Adrenal gland (tissue), 12 donors: ENCODE data around the gene ERVK3-1. TPM values are rescaled to one million over a fixed set of nuclear protein-coding genes. Genes with fewer than 3 reads are reported as not detected.
A peak's percentile ranks its signal among the peaks of the same experiment; 100 is the strongest.

Source experiments
- DNase-seq, 7 donors: peaks; one replicate each; pipeline ENCODE4 v3.0.0-alpha.2; 2019 to 2020
- H3K27ac ChIP-seq, 5 donors: fragments of 200-600 bp; sonication (generic) in 4 of 5; 1 replicate in 3 of 5; 2 replicates in 2 of 5; pipeline versions ENCODE4 v1.5.1 to v1.8.0; 2016 to 2020; ENCODE audit warnings: mild to moderate bottlenecking in 1 of 5
- H3K27me3 ChIP-seq: fragments of 200-600 bp; 2 replicates; pipeline ENCODE4 v1.8.0; 2021
- H3K36me3 ChIP-seq, 2 donors: fragments of 200-600 bp; replicated peaks in 1 of 2; 1 replicate in 1 of 2; 2 replicates in 1 of 2; pipeline versions ENCODE4 v1.5.1 to v1.8.0; 2018 to 2022
- H3K4me1 ChIP-seq, 2 donors: fragments of 200-600 bp; replicated peaks in 1 of 2; 1 replicate in 1 of 2; 2 replicates in 1 of 2; pipeline versions ENCODE4 v1.5.1 to v1.8.0; 2018 to 2021
- H3K4me3 ChIP-seq, 4 donors: fragments of 200-600 bp; sonication (generic) in 3 of 4; one replicate each; pipeline ENCODE4 v1.5.1; 2016 to 2018
- H3K9me3 ChIP-seq, 3 donors: fragments of 200-600 bp; sonication (generic) in 1 of 3; replicated peaks in 1 of 3; 1 replicate in 2 of 3; 2 replicates in 1 of 3; pipeline versions ENCODE4 v1.5.1 to v1.8.0; 2016 to 2021
- POLR2A ChIP-seq, 2 donors: fragments of 450-650 bp; IDR thresholded peaks; one replicate each; pipeline ENCODE4 v1.6.1; 2017; ENCODE audit warnings: antibody characterized with exemption in 2 of 2, mild to moderate bottlenecking in 2 of 2, moderate library complexity in 1 of 2
- WGBS, 4 donors: extraction: QIAGEN DNeasy Blood & Tissue Kit in 2 of 4; methylation state at CpG; one replicate each; pipeline versions ENCODE4 v1.1.5 to v1.1.7; 2013 to 2017; 5-methylcytosine and 5-hydroxymethylcytosine counted together
- intact Hi-C, 2 donors: fragments of 100-400 bp; cut with DNase I; formaldehyde crosslinking; loops; one replicate each; pipeline versions ENCODE4 v1.14.1 to v1.15.0; 2022 to 2023
- polyA plus RNA-seq, 3 donors: library from polyadenylated mRNA; stranded (reverse); fragments of 200-250 nt in 2 of 3; fragments of 350-450 nt in 1 of 3; fragmentation: Illumina TruSeq in 1 of 3; extraction: RNeasy Lipid Tissue Mini Kit (QIAGEN cat#74804) in 1 of 3; gene quantifications; one replicate each; pipeline ENCODE4 v1.2.3, GENCODE V29; 2013 to 2014
- total RNA-seq, 9 donors: library from RNA; depleted of rRNA in 4 of 9; stranded (reverse); fragments of >200 nt in 4 of 9; fragments of 120-200 nt in 1 of 9; fragmentation: NEBNext Ultra II Directional in 1 of 9; extraction: Animal tissue kit (Norgen Biotek cat#: 25700) in 1 of 9; gene quantifications; one replicate each; pipeline versions ENCODE4 v1.1.0 to v1.2.4, GENCODE V29; 2013 to 2023
- TF ChIP-seq, protein P1 (sequence below), 6 experiments: fragments of 450-650 bp in 4 of 6; fragments of 200-600 bp in 2 of 6; sonication (generic) in 1 of 6; IDR thresholded peaks; 1 replicate in 5 of 6; 2 replicates in 1 of 6; pipeline versions ENCODE4 v1.5.1 to v1.8.0; 2016 to 2021; ENCODE audit warnings: antibody characterized with exemption in 6 of 6, mild to moderate bottlenecking in 2 of 6, moderate library complexity in 1 of 6
- donor health status: healthy with polysubstance abuse.
- donor health status: Bipolar disorder and iron deficiency.
- donor health status: DM: yes; HTN: yes; CAD: no.
- donor health status: DM: no; HTN: no; CAD: no.
- donor health status: DM: no; HTN: no; CAD: no.
- donor health status: DM: yes; HTN: yes; CAD: no.

The ERVK3-1 gene
- total and polyA plus RNA-seq, 12 donors: 18.4 to 70.5 (median 35.3) TPM

DNA sequence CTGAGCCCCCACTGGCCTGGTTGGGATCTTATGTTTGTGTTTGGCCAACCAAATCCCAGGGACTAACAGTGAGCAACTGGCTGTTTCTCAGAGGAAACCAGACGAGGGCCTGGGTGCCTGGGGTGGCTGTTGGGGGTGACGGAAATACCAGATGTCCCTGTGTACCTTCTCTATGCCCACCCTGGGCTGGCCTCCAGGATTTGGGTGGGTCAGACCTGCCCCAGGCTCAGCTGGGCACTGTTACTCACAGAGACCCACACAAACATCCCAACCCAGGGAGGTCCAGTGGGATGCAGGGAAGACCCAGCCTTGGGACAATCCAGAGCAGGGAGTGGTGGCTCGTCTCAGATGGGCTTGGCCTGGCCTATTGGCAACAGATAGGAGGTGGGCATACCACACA is 30.5 kb downstream of the ERVK3-1 start:
- no peak for DNase-seq
- 86 to 100% (median 87%) methylated on average over 2 to 3 of the region's 3 CpGs for WGBS, 4 donors
- no peaks in the 10 kb centered on the region for H3K27me3 ChIP-seq
- TF ChIP-seq, protein P1, sequence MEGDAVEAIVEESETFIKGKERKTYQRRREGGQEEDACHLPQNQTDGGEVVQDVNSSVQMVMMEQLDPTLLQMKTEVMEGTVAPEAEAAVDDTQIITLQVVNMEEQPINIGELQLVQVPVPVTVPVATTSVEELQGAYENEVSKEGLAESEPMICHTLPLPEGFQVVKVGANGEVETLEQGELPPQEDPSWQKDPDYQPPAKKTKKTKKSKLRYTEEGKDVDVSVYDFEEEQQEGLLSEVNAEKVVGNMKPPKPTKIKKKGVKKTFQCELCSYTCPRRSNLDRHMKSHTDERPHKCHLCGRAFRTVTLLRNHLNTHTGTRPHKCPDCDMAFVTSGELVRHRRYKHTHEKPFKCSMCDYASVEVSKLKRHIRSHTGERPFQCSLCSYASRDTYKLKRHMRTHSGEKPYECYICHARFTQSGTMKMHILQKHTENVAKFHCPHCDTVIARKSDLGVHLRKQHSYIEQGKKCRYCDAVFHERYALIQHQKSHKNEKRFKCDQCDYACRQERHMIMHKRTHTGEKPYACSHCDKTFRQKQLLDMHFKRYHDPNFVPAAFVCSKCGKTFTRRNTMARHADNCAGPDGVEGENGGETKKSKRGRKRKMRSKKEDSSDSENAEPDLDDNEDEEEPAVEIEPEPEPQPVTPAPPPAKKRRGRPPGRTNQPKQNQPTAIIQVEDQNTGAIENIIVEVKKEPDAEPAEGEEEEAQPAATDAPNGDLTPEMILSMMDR (IDR thresholded peaks at IDR 0.05): no peak
- TF ChIP-seq POLR2A (IDR thresholded peaks at IDR 0.05): no peak
- no peaks in the 10 kb centered on the region for H3K9me3 ChIP-seq
- H3K36me3 ChIP-seq: peaks cover 0 to 31% of the 10 kb centered on the region in 2 donors
- intact Hi-C loops: no loop called here
- no peak overlapping the region for H3K4me3 ChIP-seq
- H3K4me1 ChIP-seq: no peaks in the 10 kb centered on the region
- H3K27ac ChIP-seq: no peak overlapping the region

DNA sequence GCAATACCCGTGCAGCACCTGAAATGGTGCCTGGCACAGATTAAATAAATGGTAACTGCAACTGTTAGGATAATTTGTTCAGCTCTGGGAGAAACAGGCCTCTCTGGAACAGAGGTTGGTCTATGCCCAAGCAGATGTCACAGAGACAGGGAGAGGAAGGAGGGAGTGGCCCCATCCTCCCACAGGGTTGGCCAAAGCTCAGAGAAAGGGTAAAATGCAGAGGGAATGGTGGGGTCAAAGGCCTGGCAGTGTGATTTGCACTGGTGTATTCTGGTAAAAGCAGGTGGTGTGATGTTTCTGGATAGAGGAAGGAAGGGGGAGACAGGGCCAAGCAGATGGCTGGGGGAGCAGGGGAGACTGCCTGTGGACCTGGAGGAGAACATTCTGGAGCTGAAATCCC is 31.0 kb downstream of the ERVK3-1 start:
- no peak for DNase-seq
- Histone ChIP-seq H3K27ac (no peak overlapping the region), H3K4me1 (no peaks in the 10 kb centered on the region), H3K9me3 (no peaks in the 10 kb centered on the region), H3K27me3 (no peaks in the 10 kb centered on the region), H3K36me3 (peaks cover 0 to 31% of the 10 kb centered on the region in 2 donors), H3K4me3 (no peak overlapping the region)
- intact Hi-C loops: no loop called here
- no peak for TF ChIP-seq POLR2A (IDR thresholded peaks at IDR 0.05)
- WGBS, 4 donors: 83 to 100% (median 100%) methylated on average over 1 of the region's 1 CpG

DNA sequence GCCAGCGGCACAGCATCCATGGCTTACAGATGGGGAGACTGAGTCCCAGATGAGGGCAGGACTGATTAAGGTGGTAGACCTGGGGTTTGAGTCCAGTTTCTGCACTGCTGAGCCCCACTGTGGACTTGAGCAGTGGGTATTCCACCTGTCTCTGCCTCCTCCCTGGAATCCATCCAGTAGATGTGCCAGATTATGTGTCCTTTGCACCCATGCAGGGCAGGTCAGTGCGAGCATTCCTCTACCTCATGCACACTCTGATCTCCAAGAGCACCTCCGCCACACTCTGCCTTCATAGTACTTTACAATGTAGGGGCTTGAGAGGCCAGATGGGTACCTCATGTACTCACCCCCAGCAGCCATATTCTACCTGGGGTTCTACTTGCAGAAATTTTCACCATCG is 31.6 kb downstream of the ERVK3-1 start:
- Histone ChIP-seq H3K4me1 (no peaks in the 10 kb centered on the region), H3K4me3 (no peak overlapping the region), H3K9me3 (no peaks in the 10 kb centered on the region), H3K27me3 (no peaks in the 10 kb centered on the region), H3K27ac (no peak overlapping the region), H3K36me3 (peaks cover 0 to 31% of the 10 kb centered on the region in 2 donors)
- WGBS, 4 donors: 96 to 99% (median 97%) methylated on average over 3 to 4 of the region's 4 CpGs
- no peak for DNase-seq
- intact Hi-C loops: no loop called here
- TF ChIP-seq POLR2A (IDR thresholded peaks at IDR 0.05): no peak
- TF ChIP-seq, protein P1 (IDR thresholded peaks at IDR 0.05): no peak

DNA sequence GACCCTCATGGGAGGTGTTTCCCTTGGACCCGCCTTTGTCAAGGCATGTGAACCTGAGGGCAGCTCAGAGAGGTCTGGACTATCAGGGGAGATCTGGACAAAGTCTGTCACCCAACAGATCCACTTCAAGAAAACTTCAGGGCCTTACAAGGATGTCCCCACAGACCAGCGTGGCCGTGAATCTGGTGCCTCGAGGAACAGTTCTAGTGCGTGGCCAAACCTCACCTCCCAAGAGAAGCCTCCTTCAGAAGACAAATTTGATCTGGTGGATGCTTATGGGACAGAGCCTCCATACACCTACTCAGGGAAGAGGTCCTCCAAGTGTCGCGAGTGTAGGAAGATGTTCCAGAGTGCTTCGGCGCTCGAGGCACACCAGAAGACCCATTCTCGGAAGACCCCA is 33.2 kb downstream of the ERVK3-1 start:
- 97 to 100% (median 98%) methylated on average over 8 to 11 of the region's 11 CpGs for WGBS, 4 donors
- Histone ChIP-seq H3K4me1 (no peaks in the 10 kb centered on the region), H3K27me3 (no peaks in the 10 kb centered on the region), H3K27ac (no peak overlapping the region), H3K4me3 (no peak overlapping the region), H3K9me3 (no peaks in the 10 kb centered on the region), H3K36me3 (peaks cover 0 to 31% of the 10 kb centered on the region in 2 donors)
- intact Hi-C loops: no loop called here
- TF ChIP-seq, protein P1 (IDR thresholded peaks at IDR 0.05): no peak
- TF ChIP-seq POLR2A (IDR thresholded peaks at IDR 0.05): no peak
- no peak for DNase-seq

DNA sequence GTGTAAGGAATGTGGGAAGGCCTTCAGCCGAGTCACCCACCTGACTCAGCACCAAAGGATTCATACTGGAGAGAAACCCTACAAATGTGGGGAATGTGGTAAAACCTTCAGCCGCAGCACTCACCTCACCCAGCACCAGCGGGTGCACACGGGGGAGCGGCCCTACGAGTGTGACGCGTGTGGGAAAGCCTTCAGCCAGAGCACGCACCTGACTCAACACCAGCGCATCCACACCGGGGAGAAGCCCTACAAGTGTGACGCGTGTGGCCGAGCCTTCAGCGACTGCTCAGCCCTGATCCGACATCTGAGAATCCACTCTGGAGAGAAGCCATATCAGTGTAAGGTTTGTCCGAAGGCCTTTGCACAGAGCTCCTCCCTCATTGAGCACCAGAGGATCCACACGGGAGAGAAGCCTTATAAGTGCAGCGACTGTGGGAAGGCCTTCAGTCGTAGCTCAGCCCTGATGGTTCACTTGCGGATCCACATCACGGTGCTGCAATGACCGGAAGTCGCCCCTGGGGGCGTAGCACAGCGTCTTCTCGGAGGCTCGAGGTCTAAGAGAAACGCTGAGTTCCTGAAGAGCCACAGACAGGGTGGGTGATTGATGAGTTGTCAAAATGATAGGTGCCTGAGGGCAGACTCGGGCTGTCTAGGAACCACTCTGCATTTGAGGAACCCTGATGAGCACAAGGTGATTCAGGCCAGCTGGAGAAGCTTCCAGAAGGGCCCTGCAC is 33.8 kb downstream of the ERVK3-1 start:
- intact Hi-C loops: no loop called here
- H3K4me1 ChIP-seq: no peaks in the 10 kb centered on the region
- H3K9me3 ChIP-seq: no peaks in the 10 kb centered on the region
- no peak for TF ChIP-seq POLR2A (IDR thresholded peaks at IDR 0.05)
- TF ChIP-seq, protein P1 (IDR thresholded peaks at IDR 0.05): peak in 1 of 6 experiments; percentile 6
- H3K27me3 ChIP-seq: no peaks in the 10 kb centered on the region
- no peak overlapping the region for H3K4me3 ChIP-seq
- 57 to 85% (median 77%) methylated on average over 12 to 30 of the region's 30 CpGs for WGBS, 4 donors
- no peak overlapping the region for H3K27ac ChIP-seq
- H3K36me3 ChIP-seq: peaks cover 0 to 31% of the 10 kb centered on the region in 2 donors
- no peak for DNase-seq
